HepG2 (cell line): ENCODE measurements around the gene JADE2. TPM values are rescaled to one million over a fixed set of nuclear protein-coding genes. Genes with fewer than 3 reads are reported as not detected.

Experiments used
- BRCA1 ChIP-seq: sonication (generic); formaldehyde crosslinking; IDR thresholded peaks from 2 replicates; pipeline ENCODE4 v1.4.0; 2020; ENCODE audit warnings: missing genetic modification reagents
- CBX1 ChIP-seq: IDR thresholded peaks from one replicate; pipeline ENCODE4 v1.6.1; 2016; ENCODE audit warnings: antibody characterized with exemption, low read depth
- ERF ChIP-seq: IDR thresholded peaks from 2 replicates; pipeline ENCODE4 v1.6.1; 2018; ENCODE audit warnings: missing biosample characterization, missing genetic modification reagents
- LCORL ChIP-seq, 2 experiments: fragments of 450-650 bp in 1 of 2; sonication (generic) in 1 of 2; formaldehyde crosslinking in 1 of 2; IDR thresholded peaks; 2 replicates each; pipeline versions ENCODE4 v1.5.0 to v1.6.1; 2017 to 2020; ENCODE audit warnings: antibody characterized with exemption in 1 of 2, missing genetic modification reagents in 1 of 2
- MAZ ChIP-seq, 2 experiments: sonication (generic) in 1 of 2; formaldehyde crosslinking in 1 of 2; IDR thresholded peaks; 2 replicates each; pipeline versions ENCODE4 v1.5.0 to v1.6.1; 2012 to 2020; ENCODE audit warnings: low read depth in 2 of 2, mild to moderate bottlenecking in 2 of 2, borderline replicate concordance in 1 of 2, improper control_type of control experiment in 1 of 2, low read length in 1 of 2, missing genetic modification reagents in 1 of 2, moderate library complexity in 1 of 2
- RAD21 ChIP-seq: fragments of 450-650 bp; formaldehyde crosslinking; IDR thresholded peaks from 2 replicates; pipeline ENCODE4 v1.5.0; 2020; ENCODE audit warnings: mild to moderate bottlenecking
- RXRA ChIP-seq: sonication (generic); formaldehyde crosslinking; IDR thresholded peaks from 2 replicates; pipeline ENCODE4 v1.5.1; 2020; ENCODE audit warnings: missing genetic modification reagents
- SALL1 ChIP-seq: sonication (generic); formaldehyde crosslinking; IDR thresholded peaks from 2 replicates; pipeline ENCODE4 v1.8.0; 2022; ENCODE audit warnings: mild to moderate bottlenecking, missing genetic modification reagents
- SOX5 ChIP-seq: IDR thresholded peaks from 2 replicates; pipeline ENCODE4 v1.6.1; 2016; ENCODE audit warnings: borderline replicate concordance
- SP4 ChIP-seq: sonication (generic); formaldehyde crosslinking; IDR thresholded peaks from 2 replicates; pipeline ENCODE4 v1.8.1; 2023; ENCODE audit warnings: mild to moderate bottlenecking, missing genetic modification reagents
- ZNF619 ChIP-seq: sonication (generic); formaldehyde crosslinking; IDR thresholded peaks from 2 replicates; pipeline ENCODE4 v1.4.0; 2020; ENCODE audit warnings: mild to moderate bottlenecking, missing genetic modification reagents
- ZNF768 ChIP-seq: sonication (generic); formaldehyde crosslinking; IDR thresholded peaks from 2 replicates; pipeline ENCODE4 v1.4.0; 2020; ENCODE audit warnings: missing genetic modification reagents
- polyA plus RNA-seq, 8 experiments: library from polyadenylated mRNA; depleted of rRNA in 3 of 8; stranded (reverse) in 7 of 8; unstranded in 1 of 8; fragments of >200 nt; fragmentation: Illumina TruSeq in 4 of 8; extraction: Trizol in 4 of 8; gene quantifications; 2 replicates each; pipeline versions ENCODE4 v1.2.1 to v1.2.3, GENCODE V29; 2011 to 2016; ENCODE audit warnings: low read depth in 4 of 8, missing spikeins in 1 of 8, mixed read lengths in 1 of 8; ENCODE audit not compliant: insufficient read depth in 1 of 8
- total RNA-seq, 5 experiments: library from RNA; depleted of rRNA; stranded (reverse); fragments of >200 nt; fragmentation: Illumina TruSeq; extraction: Trizol; gene quantifications; 2 replicates each; pipeline ENCODE4 v1.2.3, GENCODE V29; 2016; ENCODE audit warnings: low read depth in 1 of 5
- TF ChIP-seq, protein P1 (sequence below): sonication (generic); formaldehyde crosslinking; IDR thresholded peaks from 2 replicates; pipeline ENCODE4 v1.8.1; 2022; ENCODE audit warnings: low read depth, mild to moderate bottlenecking, missing genetic modification reagents
- TF ChIP-seq, protein P2 (sequence below): IDR thresholded peaks from 2 replicates; pipeline ENCODE4 v1.6.1; 2016; ENCODE audit warnings: mild to moderate bottlenecking
- TF ChIP-seq, protein P3 (sequence below): sonication (generic); formaldehyde crosslinking; conservative IDR thresholded peaks from 2 replicates; pipeline ENCODE4 v1.4.0; 2020; ENCODE audit warnings: missing genetic modification reagents
- TF ChIP-seq, protein P4 (sequence below): sonication (generic); formaldehyde crosslinking; IDR thresholded peaks from 2 replicates; pipeline ENCODE4 v1.5.0; 2020; ENCODE audit warnings: mild to moderate bottlenecking, missing genetic modification reagents, moderate library complexity
- TF ChIP-seq, protein P5 (sequence below): IDR thresholded peaks from 2 replicates; pipeline ENCODE4 v1.4.0; 2020; ENCODE audit warnings: mild to moderate bottlenecking, missing genetic modification reagents

JADE2 gene
- total and polyA plus RNA-seq, 2 of the 13 experiments (the other 11 are each of a cell fraction or from before 2014, with no cell fraction given), result 7.5 to 15.1 TPM

DNA sequence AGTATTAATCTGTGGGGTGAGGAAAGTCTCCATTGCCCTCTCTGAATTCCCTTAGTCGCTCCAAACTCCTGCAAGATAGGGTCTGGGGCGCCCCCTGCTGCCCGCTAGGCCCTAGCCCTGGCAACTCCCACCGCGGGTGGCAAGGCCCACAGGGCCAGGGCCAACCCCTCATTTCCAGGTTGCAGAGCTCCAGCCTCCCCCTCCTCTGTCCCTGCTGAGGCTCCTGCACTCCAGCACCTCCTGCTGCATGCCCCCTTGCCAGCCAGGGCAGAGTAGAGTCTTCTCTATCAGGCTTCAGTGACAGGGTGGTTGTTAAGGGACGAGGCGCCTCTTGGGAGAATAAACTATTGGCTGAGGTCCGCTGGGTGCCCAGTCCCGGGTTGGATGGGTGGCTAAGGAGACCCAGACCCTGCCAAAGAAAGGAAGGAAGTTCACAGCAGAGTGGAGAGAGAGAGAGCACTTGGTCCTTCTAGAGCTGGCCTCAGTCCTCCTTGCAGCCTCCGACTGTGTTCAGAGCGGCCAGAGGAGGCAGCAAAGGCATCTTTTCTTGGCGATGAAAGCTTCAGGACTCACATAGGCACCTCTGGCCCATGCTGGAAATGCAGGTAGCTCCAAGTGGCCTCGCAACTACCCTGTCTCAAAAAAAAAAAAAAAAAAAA, 61.5 kb downstream of the JADE2 start (continued):
- TF ChIP-seq, protein P1, sequence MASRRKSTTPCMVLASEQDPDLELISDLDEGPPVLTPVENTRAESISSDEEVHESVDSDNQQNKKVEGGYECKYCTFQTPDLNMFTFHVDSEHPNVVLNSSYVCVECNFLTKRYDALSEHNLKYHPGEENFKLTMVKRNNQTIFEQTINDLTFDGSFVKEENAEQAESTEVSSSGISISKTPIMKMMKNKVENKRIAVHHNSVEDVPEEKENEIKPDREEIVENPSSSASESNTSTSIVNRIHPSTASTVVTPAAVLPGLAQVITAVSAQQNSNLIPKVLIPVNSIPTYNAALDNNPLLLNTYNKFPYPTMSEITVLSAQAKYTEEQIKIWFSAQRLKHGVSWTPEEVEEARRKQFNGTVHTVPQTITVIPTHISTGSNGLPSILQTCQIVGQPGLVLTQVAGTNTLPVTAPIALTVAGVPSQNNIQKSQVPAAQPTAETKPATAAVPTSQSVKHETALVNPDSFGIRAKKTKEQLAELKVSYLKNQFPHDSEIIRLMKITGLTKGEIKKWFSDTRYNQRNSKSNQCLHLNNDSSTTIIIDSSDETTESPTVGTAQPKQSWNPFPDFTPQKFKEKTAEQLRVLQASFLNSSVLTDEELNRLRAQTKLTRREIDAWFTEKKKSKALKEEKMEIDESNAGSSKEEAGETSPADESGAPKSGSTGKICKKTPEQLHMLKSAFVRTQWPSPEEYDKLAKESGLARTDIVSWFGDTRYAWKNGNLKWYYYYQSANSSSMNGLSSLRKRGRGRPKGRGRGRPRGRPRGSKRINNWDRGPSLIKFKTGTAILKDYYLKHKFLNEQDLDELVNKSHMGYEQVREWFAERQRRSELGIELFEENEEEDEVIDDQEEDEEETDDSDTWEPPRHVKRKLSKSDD (CRISPR knock-in tag), result 0 out of 2 replicates have a peak, but pooled peaks have one; percentile 39
- 0 out of 2 replicates have a peak, but pooled peaks have one; percentile 21 for TF ChIP-seq MAZ (IDR thresholded peaks at IDR 0.05; ENCODE audit: borderline replicate concordance, low read depth, low read length)
- no peak; the same call in 1 of the 2 replicates for TF ChIP-seq MAZ (CRISPR knock-in tag; IDR thresholded peaks at IDR 0.05; ENCODE audit: low read depth)
- peak; percentile 46 for TF ChIP-seq RAD21 (CRISPR knock-in tag)
- TF ChIP-seq CBX1, result no peak
- TF ChIP-seq, protein P2, sequence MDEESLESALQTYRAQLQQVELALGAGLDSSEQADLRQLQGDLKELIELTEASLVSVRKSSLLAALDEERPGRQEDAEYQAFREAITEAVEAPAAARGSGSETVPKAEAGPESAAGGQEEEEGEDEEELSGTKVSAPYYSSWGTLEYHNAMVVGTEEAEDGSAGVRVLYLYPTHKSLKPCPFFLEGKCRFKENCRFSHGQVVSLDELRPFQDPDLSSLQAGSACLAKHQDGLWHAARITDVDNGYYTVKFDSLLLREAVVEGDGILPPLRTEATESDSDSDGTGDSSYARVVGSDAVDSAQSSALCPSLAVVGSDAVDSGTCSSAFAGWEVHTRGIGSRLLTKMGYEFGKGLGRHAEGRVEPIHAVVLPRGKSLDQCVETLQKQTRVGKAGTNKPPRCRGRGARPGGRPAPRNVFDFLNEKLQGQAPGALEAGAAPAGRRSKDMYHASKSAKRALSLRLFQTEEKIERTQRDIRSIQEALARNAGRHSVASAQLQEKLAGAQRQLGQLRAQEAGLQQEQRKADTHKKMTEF, result peak; percentile 37; the same call in 1 of the 2 replicates
- TF ChIP-seq, protein P3, sequence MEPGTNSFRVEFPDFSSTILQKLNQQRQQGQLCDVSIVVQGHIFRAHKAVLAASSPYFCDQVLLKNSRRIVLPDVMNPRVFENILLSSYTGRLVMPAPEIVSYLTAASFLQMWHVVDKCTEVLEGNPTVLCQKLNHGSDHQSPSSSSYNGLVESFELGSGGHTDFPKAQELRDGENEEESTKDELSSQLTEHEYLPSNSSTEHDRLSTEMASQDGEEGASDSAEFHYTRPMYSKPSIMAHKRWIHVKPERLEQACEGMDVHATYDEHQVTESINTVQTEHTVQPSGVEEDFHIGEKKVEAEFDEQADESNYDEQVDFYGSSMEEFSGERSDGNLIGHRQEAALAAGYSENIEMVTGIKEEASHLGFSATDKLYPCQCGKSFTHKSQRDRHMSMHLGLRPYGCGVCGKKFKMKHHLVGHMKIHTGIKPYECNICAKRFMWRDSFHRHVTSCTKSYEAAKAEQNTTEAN (CRISPR knock-in tag), result no peak
- TF ChIP-seq ZNF619, result peak; percentile 55; the same call in 1 of the 2 replicates
- TF ChIP-seq, protein P4, sequence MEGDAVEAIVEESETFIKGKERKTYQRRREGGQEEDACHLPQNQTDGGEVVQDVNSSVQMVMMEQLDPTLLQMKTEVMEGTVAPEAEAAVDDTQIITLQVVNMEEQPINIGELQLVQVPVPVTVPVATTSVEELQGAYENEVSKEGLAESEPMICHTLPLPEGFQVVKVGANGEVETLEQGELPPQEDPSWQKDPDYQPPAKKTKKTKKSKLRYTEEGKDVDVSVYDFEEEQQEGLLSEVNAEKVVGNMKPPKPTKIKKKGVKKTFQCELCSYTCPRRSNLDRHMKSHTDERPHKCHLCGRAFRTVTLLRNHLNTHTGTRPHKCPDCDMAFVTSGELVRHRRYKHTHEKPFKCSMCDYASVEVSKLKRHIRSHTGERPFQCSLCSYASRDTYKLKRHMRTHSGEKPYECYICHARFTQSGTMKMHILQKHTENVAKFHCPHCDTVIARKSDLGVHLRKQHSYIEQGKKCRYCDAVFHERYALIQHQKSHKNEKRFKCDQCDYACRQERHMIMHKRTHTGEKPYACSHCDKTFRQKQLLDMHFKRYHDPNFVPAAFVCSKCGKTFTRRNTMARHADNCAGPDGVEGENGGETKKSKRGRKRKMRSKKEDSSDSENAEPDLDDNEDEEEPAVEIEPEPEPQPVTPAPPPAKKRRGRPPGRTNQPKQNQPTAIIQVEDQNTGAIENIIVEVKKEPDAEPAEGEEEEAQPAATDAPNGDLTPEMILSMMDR (CRISPR knock-in tag), result peak; percentile 85
- TF ChIP-seq RXRA, result peak; percentile 37; the same call in 1 of the 2 replicates
- TF ChIP-seq SALL1 (CRISPR knock-in tag), result peak; percentile 39; the same call in 1 of the 2 replicates
- peak; percentile 52; the same call in 1 of the 2 replicates for TF ChIP-seq SP4 (CRISPR knock-in tag)
- TF ChIP-seq ERF (CRISPR knock-in tag), result peak; percentile 34; the same call in 1 of the 2 replicates
- peak; percentile 84 for TF ChIP-seq ZNF768 (CRISPR knock-in tag)
- no peak for TF ChIP-seq LCORL (IDR thresholded peaks at IDR 0.05)
- peak; percentile 84 for TF ChIP-seq LCORL (CRISPR knock-in tag; IDR thresholded peaks at IDR 0.05)
- TF ChIP-seq SOX5, result 0 out of 2 replicates have a peak, but pooled peaks have one; percentile 7
- TF ChIP-seq, protein P5, sequence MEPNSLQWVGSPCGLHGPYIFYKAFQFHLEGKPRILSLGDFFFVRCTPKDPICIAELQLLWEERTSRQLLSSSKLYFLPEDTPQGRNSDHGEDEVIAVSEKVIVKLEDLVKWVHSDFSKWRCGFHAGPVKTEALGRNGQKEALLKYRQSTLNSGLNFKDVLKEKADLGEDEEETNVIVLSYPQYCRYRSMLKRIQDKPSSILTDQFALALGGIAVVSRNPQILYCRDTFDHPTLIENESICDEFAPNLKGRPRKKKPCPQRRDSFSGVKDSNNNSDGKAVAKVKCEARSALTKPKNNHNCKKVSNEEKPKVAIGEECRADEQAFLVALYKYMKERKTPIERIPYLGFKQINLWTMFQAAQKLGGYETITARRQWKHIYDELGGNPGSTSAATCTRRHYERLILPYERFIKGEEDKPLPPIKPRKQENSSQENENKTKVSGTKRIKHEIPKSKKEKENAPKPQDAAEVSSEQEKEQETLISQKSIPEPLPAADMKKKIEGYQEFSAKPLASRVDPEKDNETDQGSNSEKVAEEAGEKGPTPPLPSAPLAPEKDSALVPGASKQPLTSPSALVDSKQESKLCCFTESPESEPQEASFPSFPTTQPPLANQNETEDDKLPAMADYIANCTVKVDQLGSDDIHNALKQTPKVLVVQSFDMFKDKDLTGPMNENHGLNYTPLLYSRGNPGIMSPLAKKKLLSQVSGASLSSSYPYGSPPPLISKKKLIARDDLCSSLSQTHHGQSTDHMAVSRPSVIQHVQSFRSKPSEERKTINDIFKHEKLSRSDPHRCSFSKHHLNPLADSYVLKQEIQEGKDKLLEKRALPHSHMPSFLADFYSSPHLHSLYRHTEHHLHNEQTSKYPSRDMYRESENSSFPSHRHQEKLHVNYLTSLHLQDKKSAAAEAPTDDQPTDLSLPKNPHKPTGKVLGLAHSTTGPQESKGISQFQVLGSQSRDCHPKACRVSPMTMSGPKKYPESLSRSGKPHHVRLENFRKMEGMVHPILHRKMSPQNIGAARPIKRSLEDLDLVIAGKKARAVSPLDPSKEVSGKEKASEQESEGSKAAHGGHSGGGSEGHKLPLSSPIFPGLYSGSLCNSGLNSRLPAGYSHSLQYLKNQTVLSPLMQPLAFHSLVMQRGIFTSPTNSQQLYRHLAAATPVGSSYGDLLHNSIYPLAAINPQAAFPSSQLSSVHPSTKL (CRISPR knock-in tag), result peak; percentile 11; the same call in 1 of the 2 replicates
- no peak for TF ChIP-seq BRCA1 (CRISPR knock-in tag)
